NCI-H2081 treated with DMSO at 0.1 percent for 48 hours (cell line): ENCODE data around the gene NOP10.
A peak's percentile ranks its signal among the peaks of the same experiment; 100 is the strongest.
"Not testable (repeated sequence)": the region's sequence is repeated elsewhere in the genome, so short reads cannot be mapped to it uniquely, and the experiment has no call there.

ENCODE experiments used
- DNase-seq: peaks from one replicate; lab custom pipeline; 2025; lab: John Stamatoyannopoulos, UW

NOP10 gene

GRCh38 chr15:34342737-34343575, at the start of gene NOP10, which contains the start of gene NUTM1:
TSS of gene NOP10 (minus strand) at chr15:34343136. CDS start at chr15:34343073, 63 bp downstream.
TSS of gene NUTM1 (plus strand) at chr15:34343315. CDS start at chr15:34343697, 382 bp downstream.
- peak; percentile 74 for DNase-seq

GRCh38 chr15:34389594-34390086, 46.7 kb upstream of the NOP10 start:
- DNase-seq = not testable (repeated sequence)

- not testable (repeated sequence) for DNase-seq
These were observed 39.0 kb upstream of the NOP10 start for GRCh38 chr15:34381829-34382521.

GRCh38 chr15:34380491-34380890, 37.6 kb upstream of the NOP10 start:
- not testable (repeated sequence) for DNase-seq

GRCh38 chr15:34376856-34377255, 33.9 kb upstream of the NOP10 start:
- DNase-seq = no peak

DNA sequence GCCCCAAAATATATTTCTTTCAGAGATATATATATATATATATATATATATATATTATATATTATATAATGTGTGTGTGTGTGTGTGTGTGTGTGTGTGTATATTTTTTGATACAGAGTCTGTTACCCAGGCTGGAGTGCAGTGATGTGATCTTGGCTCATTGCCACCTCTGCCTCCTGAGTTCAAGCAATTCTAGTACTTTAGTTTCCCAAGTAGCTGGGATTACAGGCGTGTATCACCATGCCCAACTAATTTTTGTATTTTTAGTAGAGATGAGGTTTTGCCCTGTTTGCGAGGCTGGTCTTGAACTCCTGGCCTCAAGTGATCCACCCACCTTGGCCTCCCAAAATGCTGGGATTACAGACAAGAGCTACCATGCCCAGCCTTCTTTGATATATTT, 32.6 kb upstream of the NOP10 start:
- not testable (repeated sequence) for DNase-seq

- DNase-seq = no peak
These were observed 31.9 kb upstream of the NOP10 start for GRCh38 chr15:34374816-34375215.

DNA sequence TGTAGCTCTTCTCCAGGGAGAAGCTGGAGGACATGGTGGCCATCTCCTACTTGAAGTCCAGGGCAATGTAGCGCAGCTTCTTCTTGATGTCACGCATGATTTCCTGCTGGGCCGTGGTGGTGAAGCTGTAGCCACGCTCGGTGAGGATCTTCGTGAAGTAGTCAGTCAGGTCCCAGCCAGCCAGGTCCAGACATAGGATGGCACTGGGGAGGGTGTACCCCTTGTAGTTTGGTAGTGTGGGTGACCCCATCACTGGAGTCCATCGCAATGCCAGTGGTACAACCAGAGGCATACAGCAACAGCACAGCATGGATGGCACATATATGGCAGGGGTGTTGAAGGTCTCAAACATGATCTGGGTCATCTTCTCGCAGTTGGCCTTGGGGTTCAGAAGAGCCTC, 31.0 kb upstream of the NOP10 start:
- no peak for DNase-seq

GRCh38 chr15:34370643-34371042, 27.7 kb upstream of the NOP10 start:
- DNase-seq = no peak

GRCh38 chr15:34370129-34370528, 27.2 kb upstream of the NOP10 start:
- DNase-seq = no peak

- peak; percentile 67 for DNase-seq
These were observed 24.5 kb upstream of the NOP10 start, which contains the start of gene LPCAT4 for GRCh38 chr15:34367101-34368081. TSS of gene LPCAT4 (minus strand) at chr15:34367196. CDS start at chr15:34367100, 96 bp downstream.

DNA sequence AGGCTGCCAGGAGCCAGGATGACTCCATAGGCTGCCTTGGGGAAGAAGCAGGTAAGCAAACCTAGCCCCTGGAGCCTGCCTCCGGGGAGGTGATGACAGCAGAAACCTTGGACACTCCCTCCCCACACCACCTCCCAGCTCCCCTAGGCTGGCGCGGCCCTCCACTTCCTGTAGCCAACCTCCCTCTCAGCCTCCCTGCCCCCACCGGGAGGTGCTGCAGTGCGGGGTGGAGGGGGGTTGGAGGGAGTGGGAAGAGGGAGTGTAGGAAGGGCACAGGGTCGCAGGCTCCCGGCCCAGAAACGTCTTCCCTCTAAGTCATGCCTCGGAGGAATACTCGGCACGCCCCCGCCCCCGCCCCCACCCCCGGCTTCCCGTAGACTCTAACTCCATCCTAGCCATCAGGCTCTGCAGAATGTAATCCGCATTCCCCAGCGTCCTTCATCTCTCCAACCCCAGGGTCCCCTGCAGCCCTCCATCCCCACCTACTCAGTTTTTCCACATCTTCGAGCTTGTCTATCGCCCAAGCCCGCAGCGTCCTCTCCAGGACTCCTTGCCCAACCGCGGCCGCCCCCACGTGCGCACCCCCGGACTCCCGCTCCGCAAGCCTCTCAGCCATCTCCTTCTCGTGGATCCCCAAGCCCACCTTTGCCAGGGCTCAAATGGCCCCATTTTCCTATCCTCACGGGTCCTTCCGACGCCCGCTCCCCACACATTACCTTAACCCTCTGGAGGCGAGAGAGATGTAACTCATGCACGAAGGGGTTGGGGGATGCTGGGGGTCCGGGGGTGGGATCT, 23.5 kb upstream of the NOP10 start:
- DNase-seq = peak; percentile 2

DNA sequence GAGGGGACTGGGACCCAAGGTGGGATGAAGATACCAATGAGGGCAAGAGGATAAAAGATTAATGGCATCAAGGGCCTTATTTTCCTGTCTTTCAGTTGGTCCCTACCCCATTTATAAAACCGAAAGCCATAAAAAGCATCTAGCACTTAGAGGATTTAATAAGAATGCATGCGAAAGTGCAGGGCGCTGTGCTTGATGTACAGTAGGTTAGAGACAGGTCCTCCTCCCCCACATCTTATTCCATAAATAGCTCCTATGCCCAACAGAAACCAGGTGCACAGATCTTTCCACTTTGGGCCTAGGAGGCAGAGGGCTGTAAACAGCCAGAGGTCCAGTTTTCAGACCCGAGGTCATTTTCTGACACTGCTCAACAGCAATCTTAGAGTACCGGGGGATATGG, 22.9 kb upstream of the NOP10 start:
- no peak for DNase-seq

DNA sequence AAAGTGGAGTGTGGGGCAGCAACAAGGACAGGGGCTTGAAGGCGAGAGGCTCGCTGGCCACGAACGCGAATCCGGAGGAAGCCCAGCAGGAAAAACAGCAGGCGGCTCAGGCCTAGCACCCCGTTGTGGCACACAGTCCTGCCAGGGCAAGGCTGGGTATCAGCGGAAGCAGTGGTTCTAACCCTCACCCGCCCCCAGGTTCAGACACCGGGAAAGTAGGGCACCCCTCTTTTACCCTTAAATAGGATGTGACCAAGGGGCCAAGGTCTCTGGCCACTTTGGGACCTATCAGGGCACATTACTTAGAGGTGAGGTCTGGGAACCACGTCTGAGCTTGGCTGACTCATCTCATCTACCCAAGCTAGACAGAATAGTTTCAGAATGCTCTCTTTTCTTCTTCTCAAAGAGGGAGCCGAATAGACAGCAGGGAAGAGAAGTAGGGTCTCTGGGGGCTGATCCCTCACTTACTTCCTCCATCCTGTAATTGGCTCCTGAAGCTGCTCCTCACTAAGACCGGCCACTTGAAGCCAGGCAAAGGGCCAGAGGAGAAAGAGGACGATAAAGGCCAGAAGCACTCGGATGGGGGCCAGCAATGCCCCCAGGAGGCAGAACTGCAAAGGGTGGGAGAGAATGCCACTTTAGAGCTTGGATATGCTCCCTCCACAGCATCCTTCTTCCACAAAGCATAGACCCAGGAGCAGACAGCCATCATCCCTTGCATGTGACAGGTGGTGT, 22.3 kb upstream of the NOP10 start:
- no peak for DNase-seq

DNA sequence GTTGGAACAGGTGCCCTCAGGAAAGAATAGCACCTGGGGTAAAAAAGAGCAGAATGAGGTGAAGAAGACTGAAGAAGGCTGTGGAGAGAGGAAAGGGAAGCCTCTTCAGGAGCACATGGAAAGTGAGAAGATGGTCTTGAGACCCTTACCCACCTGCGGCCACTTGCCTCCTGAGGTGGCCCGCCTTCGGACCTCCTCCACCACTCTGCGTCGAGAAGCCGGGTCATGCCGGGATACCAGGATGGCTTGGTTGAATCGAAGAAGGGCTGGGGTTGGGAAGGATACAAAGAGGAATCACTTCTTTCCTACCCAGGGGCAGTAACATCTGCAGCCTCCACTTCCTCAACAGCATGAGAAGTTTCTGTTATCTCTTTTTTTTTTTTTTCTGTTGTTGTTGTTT, 21.1 kb upstream of the NOP10 start:
- DNase-seq = no peak

- no peak for DNase-seq
These were observed 19.3 kb upstream of the NOP10 start for GRCh38 chr15:34362047-34362773.

GRCh38 chr15:34361278-34361677, 18.3 kb upstream of the NOP10 start:
- no peak for DNase-seq

GRCh38 chr15:34360298-34360697, 17.4 kb upstream of the NOP10 start:
- DNase-seq = no peak

DNA sequence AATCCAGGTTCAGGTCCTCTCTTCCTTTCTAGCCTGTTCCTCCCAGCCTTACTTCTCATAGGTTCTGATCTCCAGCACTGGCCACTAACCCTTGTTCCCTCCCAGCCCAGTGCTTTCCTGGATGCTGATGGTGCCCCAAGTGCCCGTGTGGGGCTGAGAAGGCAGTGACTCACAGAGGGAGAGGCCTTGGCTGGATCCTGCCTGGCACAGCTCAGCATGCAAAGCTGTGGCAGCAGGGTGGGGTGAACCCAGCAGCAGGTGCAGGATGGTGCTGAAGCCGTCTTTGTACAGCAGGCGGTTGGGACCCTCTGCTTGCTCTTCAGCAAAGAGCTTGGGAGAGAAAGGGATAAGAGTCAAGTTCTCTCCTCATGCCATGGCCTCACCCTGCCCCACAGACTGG, 16.5 kb upstream of the NOP10 start:
- no peak for DNase-seq
